Right lobe of liver (tissue), 6 donors: ENCODE measurements around the gene TYMS. TPM values are rescaled to one million over a fixed set of nuclear protein-coding genes. Genes with fewer than 3 reads are reported as not detected.
"Not testable (repeated sequence)": the region's sequence is repeated elsewhere in the genome, so short reads cannot be mapped to it uniquely, and the experiment has no call there.

Experiments used
- ATAC-seq, 4 donors: fragments of 200-7000 bp; cut with Tn5 transposase; one replicate each; pipeline ENCODE4 v1.9.1; 2020; ENCODE audit warnings: mild to moderate bottlenecking in 4 of 4, moderate library complexity in 4 of 4
- DNase-seq, 3 donors: peaks; one replicate each; pipeline ENCODE4 v3.0.0-alpha.2; 2020
- H3K27ac ChIP-seq, 3 donors: fragments of 200-600 bp; one replicate each; pipeline ENCODE4 v1.8.0; 2022
- H3K27me3 ChIP-seq, 2 donors: fragments of 200-600 bp; one replicate each; pipeline ENCODE4 v1.8.0; 2022
- H3K36me3 ChIP-seq, 4 donors: fragments of 200-600 bp; sonication (generic) in 1 of 4; one replicate each; pipeline versions ENCODE4 v1.5.1 to v1.8.0; 2017 to 2022; ENCODE audit warnings: control low read depth in 1 of 4
- H3K4me1 ChIP-seq, 4 donors: fragments of 200-600 bp; sonication (generic) in 1 of 4; one replicate each; pipeline versions ENCODE4 v1.5.1 to v1.8.0; 2017 to 2022; ENCODE audit warnings: control low read depth in 1 of 4
- H3K4me3 ChIP-seq, 3 donors: fragments of 200-600 bp; one replicate each; pipeline ENCODE4 v1.8.0; 2022
- H3K9me3 ChIP-seq, 4 donors: fragments of 200-600 bp; sonication (generic) in 1 of 4; one replicate each; pipeline versions ENCODE4 v1.5.1 to v1.8.0; 2017 to 2022; ENCODE audit warnings: control low read depth in 1 of 4
- POLR2A ChIP-seq: fragments of 450-650 bp; IDR thresholded peaks from one replicate; pipeline ENCODE4 v1.6.1; 2017; ENCODE audit warnings: antibody characterized with exemption, mild to moderate bottlenecking
- WGBS: methylation state at CpG from one replicate; pipeline ENCODE4 v1.1.6; 2018; ENCODE audit warnings: low coverage, low lambda C conversion rate; ENCODE audit not compliant: insufficient coverage; ENCODE audit errors: missing lambda C conversion rate; 5-methylcytosine and 5-hydroxymethylcytosine counted together
- intact Hi-C, 2 donors: fragments of 100-400 bp; cut with DNase I; formaldehyde crosslinking; loops; one replicate each; pipeline versions ENCODE4 v1.11.2 to v1.14.1; 2022
- total RNA-seq, 6 experiments: library from RNA; depleted of rRNA in 2 of 6; stranded (reverse); fragments of >200 nt in 2 of 6; fragmentation: NEBNext Ultra II Directional in 3 of 6; extraction: Animal tissue kit (Norgen Biotek cat#: 25700) in 3 of 6; gene quantifications; one replicate each; pipeline versions ENCODE4 v1.1.0 to v1.2.4, GENCODE V29; 2016 to 2023
- TF ChIP-seq, protein P1 (sequence below), 4 donors: fragments of 200-600 bp in 3 of 4; fragments of 450-650 bp in 1 of 4; IDR thresholded peaks; one replicate each; pipeline versions ENCODE4 v1.5.1 to v1.8.0; 2016 to 2022; ENCODE audit warnings: antibody characterized with exemption in 4 of 4, mild to moderate bottlenecking in 2 of 4
- donor health status: DM: no; HTN: yes; CAD: no.
- donor health status: DM: no; HTN: no; CAD: no.
- donor health status: DM: no; HTN: no; CAD: no.
- donor health status: DM: no; HTN: yes; CAD: no.
- donor health status: DM: no; HTN: yes; CAD: no.

The TYMS gene
- total RNA-seq, 6 experiments from 2014 or later = 1.1 to 14.9 (median 4.2) TPM

DNA sequence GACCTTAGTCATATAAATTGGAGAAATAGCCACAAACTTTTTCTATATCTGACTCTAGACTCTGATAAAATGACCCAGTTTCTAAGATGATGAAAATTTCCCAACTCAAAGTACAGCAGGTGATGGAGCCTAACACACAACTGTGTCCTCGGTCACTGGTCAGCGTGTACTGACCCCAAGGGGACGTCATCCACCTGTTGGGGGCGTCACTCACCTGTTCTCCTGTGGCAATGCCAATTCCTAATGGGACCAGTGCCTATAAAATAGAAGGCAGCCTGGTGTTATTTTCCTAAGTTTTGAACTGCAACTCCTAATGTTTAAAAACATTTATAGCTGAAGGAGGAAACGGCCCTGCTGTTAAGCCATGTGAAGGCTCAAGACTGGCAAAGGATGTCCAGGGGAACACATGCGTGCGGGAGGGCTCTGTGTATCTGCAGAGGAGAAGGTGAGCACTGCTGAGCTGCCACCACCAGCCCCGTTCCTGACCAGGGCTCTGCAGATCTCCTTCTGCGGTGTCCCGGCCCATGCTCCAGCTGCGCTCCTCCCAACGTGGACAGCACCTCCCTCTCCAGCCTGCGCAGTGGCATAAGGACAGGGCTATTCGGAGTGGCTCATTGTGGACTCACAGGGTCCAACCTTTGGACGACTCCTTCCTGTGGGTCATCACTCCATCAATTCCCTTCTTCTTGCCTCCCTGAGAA, 21.2 kb downstream of the TYMS start:
- Histone ChIP-seq H3K27ac (no peak overlapping the region), H3K4me3 (no peak overlapping the region), H3K4me1 (peaks cover 0 to 10% (median 3%) of the 10 kb centered on the region in 4 donors), H3K9me3 (no peaks in the 10 kb centered on the region), H3K27me3 (no peaks in the 10 kb centered on the region), H3K36me3 (peaks cover 0 to 63% (median 25%) of the 10 kb centered on the region in 4 donors)
- TF ChIP-seq, protein P1, sequence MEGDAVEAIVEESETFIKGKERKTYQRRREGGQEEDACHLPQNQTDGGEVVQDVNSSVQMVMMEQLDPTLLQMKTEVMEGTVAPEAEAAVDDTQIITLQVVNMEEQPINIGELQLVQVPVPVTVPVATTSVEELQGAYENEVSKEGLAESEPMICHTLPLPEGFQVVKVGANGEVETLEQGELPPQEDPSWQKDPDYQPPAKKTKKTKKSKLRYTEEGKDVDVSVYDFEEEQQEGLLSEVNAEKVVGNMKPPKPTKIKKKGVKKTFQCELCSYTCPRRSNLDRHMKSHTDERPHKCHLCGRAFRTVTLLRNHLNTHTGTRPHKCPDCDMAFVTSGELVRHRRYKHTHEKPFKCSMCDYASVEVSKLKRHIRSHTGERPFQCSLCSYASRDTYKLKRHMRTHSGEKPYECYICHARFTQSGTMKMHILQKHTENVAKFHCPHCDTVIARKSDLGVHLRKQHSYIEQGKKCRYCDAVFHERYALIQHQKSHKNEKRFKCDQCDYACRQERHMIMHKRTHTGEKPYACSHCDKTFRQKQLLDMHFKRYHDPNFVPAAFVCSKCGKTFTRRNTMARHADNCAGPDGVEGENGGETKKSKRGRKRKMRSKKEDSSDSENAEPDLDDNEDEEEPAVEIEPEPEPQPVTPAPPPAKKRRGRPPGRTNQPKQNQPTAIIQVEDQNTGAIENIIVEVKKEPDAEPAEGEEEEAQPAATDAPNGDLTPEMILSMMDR (IDR thresholded peaks at IDR 0.05) = no peak
- TF ChIP-seq POLR2A = no peak
- ATAC-seq (no peak), DNase-seq (no peak)
- WGBS = 71% methylated on average over 8 of the region's 15 CpGs
- intact Hi-C loops = no loop called here

DNA sequence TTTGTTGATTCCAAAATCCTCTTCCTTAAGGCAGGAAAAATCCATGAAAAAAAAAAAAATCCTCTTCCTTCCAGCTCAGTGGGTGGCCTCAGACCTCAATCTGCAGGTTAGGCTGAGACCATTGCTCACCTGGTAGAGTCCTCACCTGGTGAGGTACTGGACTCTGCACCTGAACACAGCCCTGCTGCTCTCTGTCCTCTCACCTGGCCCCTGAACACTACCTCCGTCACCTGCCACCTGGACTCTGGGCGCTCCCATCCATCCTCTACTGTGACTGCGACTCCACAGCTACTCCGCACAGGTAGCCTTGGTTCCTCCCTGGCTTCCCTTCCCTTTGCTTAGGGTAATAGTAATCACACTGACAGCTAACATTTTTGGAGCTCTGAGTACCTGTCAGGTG, 22.1 kb downstream of the TYMS start:
- peaks cover 0 to 15% (median 6%) of the 10 kb centered on the region in 4 donors for H3K4me1 ChIP-seq
- 100% methylated on average over 4 of the region's 4 CpGs for WGBS
- no peaks in the 10 kb centered on the region for H3K9me3 ChIP-seq
- H3K27me3 ChIP-seq = no peaks in the 10 kb centered on the region
- DNase-seq (no peak), ATAC-seq (no peak)
- H3K4me3 ChIP-seq = no peak overlapping the region
- intact Hi-C loops = no loop called here
- TF ChIP-seq POLR2A = no peak
- TF ChIP-seq, protein P1 (IDR thresholded peaks at IDR 0.05) = no peak
- H3K36me3 ChIP-seq = peaks cover 0 to 56% (median 22%) of the 10 kb centered on the region in 4 donors
- no peak overlapping the region for H3K27ac ChIP-seq

DNA sequence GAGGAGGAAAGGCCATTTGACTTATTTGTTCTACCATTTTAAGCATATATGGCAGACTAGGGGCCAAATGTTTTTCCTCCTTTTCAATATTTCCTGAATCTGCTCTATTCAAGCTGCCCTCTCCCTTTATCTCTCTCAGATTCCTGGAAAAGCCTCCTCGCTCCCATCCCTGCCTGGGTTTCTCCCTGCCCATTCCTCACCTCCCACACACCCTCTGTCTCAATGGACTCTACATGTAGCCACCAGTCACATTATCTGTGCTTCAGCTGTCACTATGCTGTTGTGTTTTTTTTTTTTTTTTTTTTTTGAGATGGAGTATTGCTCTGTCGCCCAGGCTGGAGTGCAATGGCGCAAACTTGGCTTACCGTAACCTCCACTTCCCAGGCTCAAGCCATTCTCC, 22.9 kb downstream of the TYMS start:
- WGBS = 100% methylated on average over 1 of the region's 4 CpGs
- Histone ChIP-seq H3K36me3 (peaks cover 0 to 50% (median 17%) of the 10 kb centered on the region in 4 donors), H3K27me3 (no peaks in the 10 kb centered on the region), H3K9me3 (no peaks in the 10 kb centered on the region), H3K4me1 (peaks cover 0 to 18% (median 6%) of the 10 kb centered on the region in 4 donors), H3K27ac (no peak overlapping the region), H3K4me3 (no peak overlapping the region)
- no peak for DNase-seq
- intact Hi-C loops = no loop called here
- no peak for ATAC-seq
- TF ChIP-seq, protein P1 (IDR thresholded peaks at IDR 0.05) = no peak
- no peak for TF ChIP-seq POLR2A

DNA sequence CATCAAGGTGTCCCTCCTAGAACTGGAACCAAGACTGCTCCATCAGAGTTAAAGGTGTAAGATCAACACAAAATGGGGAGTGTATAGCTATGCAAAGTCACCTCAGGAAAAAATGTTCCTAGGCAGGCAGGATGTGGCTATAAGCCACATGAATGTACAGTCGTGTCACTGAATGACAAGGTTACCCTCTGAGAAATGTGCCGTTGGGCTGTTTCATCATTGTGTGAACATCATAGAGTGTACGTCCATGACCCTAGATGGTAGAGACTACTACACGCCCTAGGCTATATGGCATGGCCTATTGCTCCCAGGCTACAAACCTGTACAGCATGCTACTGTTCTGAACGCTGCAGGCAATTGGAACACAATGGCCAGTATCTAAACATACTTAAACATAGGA, 24.5 kb downstream of the TYMS start:
- TF ChIP-seq, protein P1 (IDR thresholded peaks at IDR 0.05) = no peak
- TF ChIP-seq POLR2A = no peak
- no peaks in the 10 kb centered on the region for H3K27me3 ChIP-seq
- WGBS = 70% methylated on average over 5 of the region's 5 CpGs
- H3K4me3 ChIP-seq = no peak overlapping the region
- intact Hi-C loops = no loop called here
- no peak overlapping the region for H3K27ac ChIP-seq
- peaks cover 0 to 18% (median 6%) of the 10 kb centered on the region in 4 donors for H3K4me1 ChIP-seq
- DNase-seq = no peak
- H3K36me3 ChIP-seq = peaks cover 0 to 34% (median 13%) of the 10 kb centered on the region in 4 donors
- no peaks in the 10 kb centered on the region for H3K9me3 ChIP-seq
- ATAC-seq = no peak

DNA sequence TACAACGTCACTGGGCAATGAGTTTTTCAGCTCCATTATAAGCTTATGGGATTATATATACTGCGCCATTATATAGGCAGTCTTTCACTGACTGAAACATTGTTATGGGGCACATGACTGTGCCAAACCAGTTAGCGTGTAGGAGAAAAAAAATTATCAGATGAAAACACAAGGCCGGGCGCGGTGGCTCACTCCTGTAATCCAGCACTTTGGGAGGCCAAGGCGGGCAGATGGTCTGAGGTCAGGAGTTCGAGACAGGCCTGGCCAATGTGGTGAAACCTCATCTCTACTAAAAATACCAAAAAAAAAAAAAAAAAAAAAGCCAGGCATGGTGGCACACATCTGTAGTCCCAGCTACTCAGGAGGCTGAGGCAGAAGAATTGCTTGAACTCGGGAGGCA, 25.0 kb downstream of the TYMS start:
- H3K27me3 ChIP-seq, DNase-seq, H3K9me3 ChIP-seq, H3K27ac ChIP-seq, ATAC-seq, H3K4me3 ChIP-seq, intact Hi-C loops: not testable (repeated sequence)
- Histone ChIP-seq H3K4me1 (peaks cover 0 to 18% (median 6%) of the 10 kb centered on the region in 4 donors), H3K36me3 (peaks cover 0 to 30% (median 12%) of the 10 kb centered on the region in 4 donors)
- 94% methylated on average over 5 of the region's 9 CpGs for WGBS
